T-helper 9 cell (primary cell): ENCODE results near the gene NFYC.
A peak's percentile ranks its signal among the peaks of the same experiment; 100 is the strongest.

Experiments used
- DNase-seq: peaks from one replicate; pipeline ENCODE4 v3.0.0-alpha.2; 2020

The NFYC gene

GRCh38 chr1:40798366-40799281 lies 107.1 kb downstream of the NFYC start:
- DNase-seq, result no peak

- no peak for DNase-seq
Measured at GRCh38 chr1:40799351-40799867, 107.9 kb downstream of the NFYC start.

- DNase-seq, result no peak
Measured at GRCh38 chr1:40801742-40802077, 110.2 kb downstream of the NFYC start.

- DNase-seq, result peak; percentile 86
Measured at GRCh38 chr1:40802078-40802741, 110.7 kb downstream of the NFYC start.

GRCh38 chr1:40802742-40803113 lies 111.2 kb downstream of the NFYC start:
- DNase-seq, result no peak

GRCh38 chr1:40803447-40803846 lies 111.9 kb downstream of the NFYC start:
- DNase-seq, result no peak

GRCh38 chr1:40803902-40804301 lies 112.4 kb downstream of the NFYC start:
- DNase-seq, result no peak

- DNase-seq, result no peak
Measured at GRCh38 chr1:40806240-40806639, 114.7 kb downstream of the NFYC start.

- no peak for DNase-seq
Measured at GRCh38 chr1:40806731-40807695, 115.5 kb downstream of the NFYC start.

GRCh38 chr1:40808002-40808401 lies 116.5 kb downstream of the NFYC start:
- no peak for DNase-seq

GRCh38 chr1:40808444-40808843 lies 116.9 kb downstream of the NFYC start:
- DNase-seq, result no peak

- no peak for DNase-seq
Measured at GRCh38 chr1:40808909-40809308, 117.4 kb downstream of the NFYC start.

- DNase-seq, result no peak
Measured at GRCh38 chr1:40810927-40811326, 119.4 kb downstream of the NFYC start.

GRCh38 chr1:40815420-40815819 lies 123.9 kb downstream of the NFYC start:
- DNase-seq, result no peak

GRCh38 chr1:40817791-40818263 lies 126.3 kb downstream of the NFYC start:
- no peak for DNase-seq

- DNase-seq, result peak; percentile 85
Measured at GRCh38 chr1:40818264-40818961, 126.9 kb downstream of the NFYC start.

GRCh38 chr1:40819101-40819500 lies 127.6 kb downstream of the NFYC start:
- no peak for DNase-seq

- no peak for DNase-seq
Measured at GRCh38 chr1:40820251-40820797, 128.8 kb downstream of the NFYC start.
